Neutrophil (primary cell): ENCODE data around the gene THSD7B.

Source experiments
- H3K27ac ChIP-seq: fragments of 200-600 bp; sonication (generic); 2 replicates; pipeline ENCODE4 v1.5.1; 2016; ENCODE audit warnings: mild to moderate bottlenecking, moderate library complexity
- H3K27me3 ChIP-seq: fragments of 200-600 bp; sonication (generic); 2 replicates; pipeline ENCODE4 v1.6.0; 2016; ENCODE audit warnings: mild to moderate bottlenecking
- H3K36me3 ChIP-seq: fragments of 200-600 bp; sonication (generic); 2 replicates; pipeline ENCODE4 v1.5.1; 2017
- H3K4me1 ChIP-seq, 2 experiments: fragments of 200-600 bp in 1 of 2; sonication (generic) in 1 of 2; 1 replicate in 1 of 2; 2 replicates in 1 of 2; pipeline versions ENCODE4 v1.5.1 to v1.6.1; 2013 to 2016; ENCODE audit warnings: low read depth in 1 of 2, low read length in 1 of 2, mild to moderate bottlenecking in 1 of 2, moderate library complexity in 1 of 2; ENCODE audit not compliant: control insufficient read depth in 1 of 2, insufficient read depth in 1 of 2
- H3K4me3 ChIP-seq, 2 experiments: fragments of 200-600 bp in 1 of 2; sonication (generic) in 1 of 2; 1 replicate in 1 of 2; 2 replicates in 1 of 2; pipeline ENCODE4 v1.5.1; 2013 to 2016; ENCODE audit warnings: low read depth in 1 of 2, low read length in 1 of 2, mild to moderate bottlenecking in 1 of 2, moderate library complexity in 1 of 2
- H3K9me3 ChIP-seq: fragments of 200-600 bp; sonication (generic); 2 replicates; pipeline ENCODE4 v1.5.1; 2016
- TF ChIP-seq, protein P1 (sequence below): fragments of 200-600 bp; sonication (generic); IDR thresholded peaks from 2 replicates; pipeline ENCODE4 v1.5.1; 2016; ENCODE audit warnings: antibody characterized with exemption

Gene THSD7B

DNA sequence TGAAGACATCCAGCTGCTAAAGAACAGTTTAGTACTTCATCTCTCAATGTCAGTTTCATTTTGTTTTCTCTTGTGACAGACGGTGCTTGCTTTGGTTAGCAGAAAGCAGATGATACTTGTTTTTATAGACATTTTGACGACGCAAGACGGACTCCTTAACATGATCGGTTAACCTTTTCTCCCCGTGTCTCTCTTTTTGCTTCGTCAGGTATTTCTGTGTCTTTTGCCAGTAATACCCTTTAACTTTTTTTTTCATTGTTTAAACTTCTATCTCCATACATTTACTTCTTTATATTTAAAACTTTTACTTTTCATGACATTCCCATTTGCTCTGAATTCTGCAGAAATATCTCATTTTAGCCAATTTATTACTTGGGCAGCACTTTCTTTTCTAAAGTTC lies 57.9 kb downstream of the THSD7B start:
- no peaks in the 10 kb centered on the region for H3K36me3 ChIP-seq
- H3K27me3 ChIP-seq: no peaks in the 10 kb centered on the region
- H3K27ac ChIP-seq: no peak overlapping the region
- TF ChIP-seq, protein P1, sequence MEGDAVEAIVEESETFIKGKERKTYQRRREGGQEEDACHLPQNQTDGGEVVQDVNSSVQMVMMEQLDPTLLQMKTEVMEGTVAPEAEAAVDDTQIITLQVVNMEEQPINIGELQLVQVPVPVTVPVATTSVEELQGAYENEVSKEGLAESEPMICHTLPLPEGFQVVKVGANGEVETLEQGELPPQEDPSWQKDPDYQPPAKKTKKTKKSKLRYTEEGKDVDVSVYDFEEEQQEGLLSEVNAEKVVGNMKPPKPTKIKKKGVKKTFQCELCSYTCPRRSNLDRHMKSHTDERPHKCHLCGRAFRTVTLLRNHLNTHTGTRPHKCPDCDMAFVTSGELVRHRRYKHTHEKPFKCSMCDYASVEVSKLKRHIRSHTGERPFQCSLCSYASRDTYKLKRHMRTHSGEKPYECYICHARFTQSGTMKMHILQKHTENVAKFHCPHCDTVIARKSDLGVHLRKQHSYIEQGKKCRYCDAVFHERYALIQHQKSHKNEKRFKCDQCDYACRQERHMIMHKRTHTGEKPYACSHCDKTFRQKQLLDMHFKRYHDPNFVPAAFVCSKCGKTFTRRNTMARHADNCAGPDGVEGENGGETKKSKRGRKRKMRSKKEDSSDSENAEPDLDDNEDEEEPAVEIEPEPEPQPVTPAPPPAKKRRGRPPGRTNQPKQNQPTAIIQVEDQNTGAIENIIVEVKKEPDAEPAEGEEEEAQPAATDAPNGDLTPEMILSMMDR: no peak
- H3K9me3 ChIP-seq: no peaks in the 10 kb centered on the region
- H3K4me3 ChIP-seq: no peak overlapping the region
- no peaks in the 10 kb centered on the region for H3K4me1 ChIP-seq

GRCh38 chr2:136828162-136828561 lies 62.8 kb downstream of the THSD7B start:
- H3K27me3 ChIP-seq: no peaks in the 10 kb centered on the region
- no peak overlapping the region for H3K4me3 ChIP-seq
- no peak overlapping the region for H3K27ac ChIP-seq
- no peaks in the 10 kb centered on the region for H3K4me1 ChIP-seq
- H3K9me3 ChIP-seq: no peaks in the 10 kb centered on the region
- H3K36me3 ChIP-seq: no peaks in the 10 kb centered on the region
- TF ChIP-seq, protein P1: no peak

DNA sequence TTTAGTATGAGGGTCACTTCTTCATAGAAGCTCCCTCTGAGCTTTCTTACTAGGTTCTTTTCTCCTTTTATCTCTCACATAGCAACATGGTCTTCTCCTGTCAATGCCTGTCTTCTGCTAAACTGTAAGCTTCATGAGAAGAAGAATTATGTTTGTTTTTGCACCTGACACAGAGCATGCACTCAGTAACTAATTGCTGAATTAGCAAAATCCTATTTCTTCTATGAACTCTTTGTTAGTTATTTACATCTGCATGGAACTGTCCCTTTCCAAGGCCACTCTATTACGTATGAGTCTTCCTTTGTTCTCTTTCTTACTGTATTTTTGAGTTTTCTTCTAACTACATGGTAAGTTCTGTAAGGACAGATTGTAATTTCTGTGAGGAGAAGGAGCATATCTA lies 63.4 kb downstream of the THSD7B start:
- no peaks in the 10 kb centered on the region for H3K9me3 ChIP-seq
- no peaks in the 10 kb centered on the region for H3K4me1 ChIP-seq
- H3K27me3 ChIP-seq: no peaks in the 10 kb centered on the region
- no peak overlapping the region for H3K27ac ChIP-seq
- TF ChIP-seq, protein P1: no peak
- no peak overlapping the region for H3K4me3 ChIP-seq
- H3K36me3 ChIP-seq: no peaks in the 10 kb centered on the region

- Histone ChIP-seq H3K27ac (no peak overlapping the region), H3K27me3 (no peaks in the 10 kb centered on the region), H3K9me3 (no peaks in the 10 kb centered on the region), H3K4me1 (no peaks in the 10 kb centered on the region), H3K36me3 (no peaks in the 10 kb centered on the region), H3K4me3 (no peak overlapping the region)
- TF ChIP-seq, protein P1: no peak
These were observed 79.2 kb downstream of the THSD7B start for GRCh38 chr2:136844546-136844945.

DNA sequence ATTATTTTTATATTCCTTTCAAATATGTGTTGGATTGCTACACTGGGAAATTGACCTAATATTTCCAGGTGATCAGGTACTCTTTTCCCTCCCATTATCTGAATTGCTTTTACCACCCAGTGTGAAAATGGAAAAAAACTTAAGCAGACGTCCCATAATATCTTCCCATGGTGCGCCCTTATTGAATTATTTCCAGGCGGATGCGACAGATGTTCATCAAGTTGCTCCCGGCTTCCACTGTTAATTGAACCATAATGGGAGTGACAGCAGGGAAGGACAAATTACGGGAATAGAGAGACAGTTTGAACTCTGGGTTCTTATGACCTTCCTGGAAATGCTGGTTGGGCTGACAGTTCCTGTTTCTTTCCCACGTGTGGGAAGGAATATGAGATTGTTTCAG lies 93.3 kb downstream of the THSD7B start:
- H3K4me3 ChIP-seq: no peak overlapping the region
- H3K27ac ChIP-seq: no peak overlapping the region
- no peaks in the 10 kb centered on the region for H3K36me3 ChIP-seq
- H3K4me1 ChIP-seq: no peaks in the 10 kb centered on the region
- no peaks in the 10 kb centered on the region for H3K9me3 ChIP-seq
- TF ChIP-seq, protein P1: no peak
- no peaks in the 10 kb centered on the region for H3K27me3 ChIP-seq

DNA sequence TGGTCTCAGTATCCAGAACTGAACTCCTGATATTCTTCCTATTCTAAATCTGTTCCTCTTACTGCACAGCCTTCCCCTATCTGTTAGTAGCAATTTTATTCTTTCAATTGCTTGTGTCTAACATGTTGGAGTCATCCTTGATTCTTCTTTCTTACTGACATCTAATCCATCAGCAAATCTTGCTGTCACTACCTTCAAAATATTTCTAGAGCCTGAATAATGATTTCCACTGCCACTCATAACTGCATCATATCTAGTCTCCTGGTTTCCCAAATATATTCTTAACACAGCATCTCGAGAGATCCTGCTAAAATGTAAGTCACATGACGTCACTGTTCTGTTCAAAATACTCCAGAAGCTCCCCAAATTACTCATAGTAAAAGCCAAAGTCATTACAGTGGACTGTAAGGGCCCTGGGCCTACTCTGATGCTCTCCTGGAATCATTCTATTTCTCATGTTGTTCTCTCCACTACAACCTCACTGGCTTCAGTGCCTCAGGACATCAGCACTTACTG lies 95.2 kb downstream of the THSD7B start:
- no peak overlapping the region for H3K4me3 ChIP-seq
- TF ChIP-seq, protein P1: no peak

More for the DNA sequence above, 95.2 kb downstream of the THSD7B start:
- Histone ChIP-seq H3K27me3 (no peaks in the 10 kb centered on the region), H3K36me3 (no peaks in the 10 kb centered on the region), H3K4me1 (no peaks in the 10 kb centered on the region), H3K9me3 (no peaks in the 10 kb centered on the region), H3K27ac (no peak overlapping the region)
